ENCODE results near the gene ZIC2. TPM values are rescaled to one million over a fixed set of nuclear protein-coding genes. Genes with fewer than 3 reads are reported as not detected.

Gene ZIC2
- 0.24 TPM in 1 of 2 replicates, not detected in the other for total RNA-seq

DNA sequence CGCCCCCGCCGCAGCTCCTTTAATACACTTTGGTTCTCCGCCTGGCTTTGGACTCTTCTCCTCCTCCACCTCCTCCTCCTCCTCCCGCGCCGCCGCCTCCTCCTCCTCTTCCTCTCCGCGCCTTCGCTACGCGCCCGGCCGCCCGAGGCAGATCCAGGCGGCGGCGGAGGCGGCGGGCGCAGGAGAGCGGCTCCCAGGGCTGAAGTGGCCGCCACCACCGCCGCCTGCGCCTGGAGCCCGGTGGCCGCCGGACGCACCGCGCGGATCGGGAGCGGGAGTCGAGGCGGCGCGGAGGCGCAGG is at the start of gene ZIC2:
ZIC2 (plus strand) TSS at position 50 of the 301 bp plus-strand sequence. CDS start 281 bp downstream, outside the sequence.

GRCh38 chr13:99971576-99972189 is 9.9 kb upstream of the ZIC2 start, which contains the start of gene ZIC5:
TSS of gene ZIC5 (minus strand) at chr13:99971767. CDS start at chr13:99971603, 164 bp downstream.

Other genes starting within 250 kb of the ZIC2 start
- not detected in 2 replicates for gene ZIC5, start 10.0 kb upstream of the ZIC2 start, total RNA-seq
- 11.0 and 24.0 TPM in 2 replicates for gene PCCA, start 107.3 kb downstream of the ZIC2 start, total RNA-seq

Measured in epithelial cell of alveolus of lung (primary cell).